GM10847 (cell line): Measurements from ENCODE around the gene PLXND1.

Experiments used
- POLR2A ChIP-seq: IDR thresholded peaks from 2 replicates; pipeline ENCODE4 v1.6.1; 2011; ENCODE audit not compliant: insufficient read length; ENCODE audit errors: extremely low read depth

PLXND1 gene

GRCh38 chr3:129599073-129599472 lies 7.4 kb downstream of the PLXND1 start:
- TF ChIP-seq POLR2A = no peak

GRCh38 chr3:129598484-129598883 lies 8.0 kb downstream of the PLXND1 start:
- TF ChIP-seq POLR2A = no peak

- no peak for TF ChIP-seq POLR2A
These were observed 8.5 kb downstream of the PLXND1 start for GRCh38 chr3:129598000-129598381.

GRCh38 chr3:129597087-129597999 lies 9.1 kb downstream of the PLXND1 start:
- no peak for TF ChIP-seq POLR2A

DNA sequence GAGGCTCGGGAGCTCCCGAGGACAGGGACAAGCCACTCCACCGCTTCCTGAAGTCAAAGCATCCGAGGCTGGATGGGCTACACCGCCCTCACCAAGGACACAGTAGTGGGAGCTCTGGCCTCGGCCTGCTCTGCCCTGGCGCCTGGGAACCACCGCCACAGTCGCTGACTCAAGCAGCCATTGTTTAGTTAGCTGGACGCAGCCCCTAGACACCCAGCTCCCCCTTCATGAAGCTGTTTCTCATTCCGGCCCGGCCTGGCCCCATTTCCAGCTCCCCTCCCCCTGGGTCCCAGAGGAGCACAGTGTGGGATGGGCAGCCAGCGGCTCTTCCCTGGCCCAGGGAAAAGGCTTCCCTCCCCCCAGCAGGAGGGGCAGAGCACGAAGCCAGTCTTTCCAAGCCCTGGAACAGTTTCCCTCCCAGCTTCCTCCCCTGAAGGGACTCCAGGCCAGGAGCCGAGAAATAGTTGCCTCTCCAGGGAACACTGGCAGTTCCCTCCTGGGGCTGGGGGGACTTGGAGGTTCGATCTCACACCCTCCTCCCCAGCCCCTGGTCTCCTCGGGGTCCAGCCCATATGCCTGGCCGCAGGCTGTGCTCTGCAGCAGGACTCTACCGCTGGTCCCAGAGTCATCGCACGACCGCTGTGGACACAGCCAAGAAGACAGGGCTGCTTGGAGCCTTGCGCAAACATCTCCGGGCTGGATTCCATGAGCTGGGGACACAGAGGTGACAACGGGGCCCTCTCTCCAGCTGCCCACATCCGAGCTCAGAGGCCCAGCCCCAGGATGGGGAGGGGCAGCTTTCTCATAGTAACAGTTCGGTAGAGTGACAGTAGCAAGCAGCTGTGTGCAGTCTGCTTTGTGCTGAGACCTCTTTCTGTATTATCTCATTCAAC lies 10.0 kb downstream of the PLXND1 start:
- TF ChIP-seq POLR2A = no peak

- no peak for TF ChIP-seq POLR2A
These were observed 10.8 kb downstream of the PLXND1 start for GRCh38 chr3:129595544-129596193.

GRCh38 chr3:129594907-129595390 lies 11.5 kb downstream of the PLXND1 start:
- no peak for TF ChIP-seq POLR2A

- TF ChIP-seq POLR2A = no peak
These were observed 12.1 kb downstream of the PLXND1 start for GRCh38 chr3:129594409-129594808.

GRCh38 chr3:129593595-129594339 lies 12.7 kb downstream of the PLXND1 start:
- TF ChIP-seq POLR2A = no peak

- no peak for TF ChIP-seq POLR2A
These were observed 13.3 kb downstream of the PLXND1 start for GRCh38 chr3:129593230-129593594.

DNA sequence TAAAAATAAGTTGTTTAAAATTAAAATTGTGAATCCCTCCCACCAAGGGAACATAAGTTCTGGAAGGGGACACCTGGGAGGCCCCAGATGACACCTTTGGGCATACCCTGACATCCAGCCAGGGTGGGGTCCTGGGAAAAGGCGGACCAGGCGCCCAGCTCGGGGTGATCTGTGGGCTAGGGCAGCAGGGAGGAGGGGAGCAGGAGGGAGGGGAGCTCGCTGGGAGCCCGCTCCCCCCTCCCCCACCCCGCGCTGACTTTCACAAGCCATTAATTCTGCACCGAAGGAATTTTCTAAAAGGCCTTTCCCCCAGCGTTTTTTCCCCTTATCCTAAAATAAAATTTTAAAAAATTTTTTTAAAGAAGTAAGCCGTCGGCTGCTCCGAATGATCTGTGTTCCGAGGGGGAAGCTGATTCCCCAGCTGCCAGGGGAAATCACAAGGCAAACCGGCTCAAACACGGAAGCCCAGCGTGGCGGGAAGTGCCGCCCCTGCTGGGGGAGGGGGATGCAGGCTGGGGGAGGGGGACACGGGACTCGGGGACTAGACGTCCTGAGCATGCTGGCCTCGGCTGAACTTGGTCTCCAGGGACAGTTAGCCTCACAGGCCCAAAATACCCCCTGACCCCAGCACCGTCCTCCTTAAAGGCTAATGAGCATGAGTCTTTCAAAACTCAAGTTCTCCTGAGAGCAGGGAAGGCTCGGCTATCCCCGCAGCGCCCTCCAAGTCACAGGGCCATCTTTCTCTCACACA lies 13.9 kb downstream of the PLXND1 start:
- no peak for TF ChIP-seq POLR2A

GRCh38 chr3:129591932-129592331 lies 14.5 kb downstream of the PLXND1 start:
- TF ChIP-seq POLR2A = no peak

DNA sequence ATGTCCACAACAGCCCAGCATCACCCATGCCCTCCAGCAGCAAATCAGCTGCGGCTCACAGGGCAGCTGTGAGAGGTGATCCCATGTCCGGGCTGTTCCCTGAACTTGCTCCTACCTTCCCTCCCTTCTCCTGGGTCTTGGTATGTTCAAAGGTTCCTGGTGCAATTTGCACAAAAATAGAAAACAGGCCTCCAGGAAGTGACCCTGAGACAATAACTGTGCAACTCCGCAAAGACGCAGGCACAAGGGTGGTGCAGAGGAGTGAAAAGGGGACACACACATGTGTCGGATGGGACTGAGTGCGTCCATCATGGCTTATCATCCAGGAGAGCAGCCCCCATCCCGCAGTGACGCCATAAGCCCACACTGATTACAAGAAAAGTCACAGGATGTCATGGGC lies 16.3 kb downstream of the PLXND1 start:
- TF ChIP-seq POLR2A = no peak

DNA sequence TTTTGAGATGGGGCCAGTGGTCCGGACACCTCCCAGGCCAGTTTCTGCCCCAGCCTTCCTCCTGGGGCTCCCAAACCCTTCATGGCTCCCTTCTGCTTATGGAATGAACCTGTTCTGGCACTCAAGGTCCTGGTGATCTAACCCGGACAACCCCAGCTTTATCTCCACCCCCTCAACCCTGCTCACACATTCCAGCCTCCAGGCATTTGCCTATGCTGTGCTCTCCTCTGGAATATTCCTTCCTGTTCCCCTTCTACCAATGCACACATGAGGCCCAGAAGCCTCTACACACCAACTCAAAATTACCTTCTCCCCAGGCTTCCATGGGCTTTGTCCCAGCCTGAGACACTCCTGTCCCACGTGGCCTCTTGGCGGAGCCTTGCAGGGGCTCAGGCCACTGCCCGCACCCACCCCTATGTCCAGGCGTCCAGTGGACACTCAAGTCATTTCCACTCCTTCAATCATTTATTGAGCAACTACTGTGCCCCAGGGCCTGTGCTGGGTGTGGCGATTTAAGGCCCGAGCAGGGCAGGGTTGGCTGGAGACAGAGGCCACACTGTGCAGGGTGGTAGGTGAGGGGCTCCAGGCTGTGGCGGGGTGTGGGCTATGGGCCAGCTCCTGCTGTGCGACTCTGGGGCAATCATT lies 18.8 kb downstream of the PLXND1 start:
- TF ChIP-seq POLR2A = no peak
